Pancreas (tissue), 10 donors: ENCODE data around the gene SERINC2. TPM values are rescaled to one million over a fixed set of nuclear protein-coding genes. Genes with fewer than 3 reads are reported as not detected.
"Not testable (repeated sequence)": the region's sequence is repeated elsewhere in the genome, so short reads cannot be mapped to it uniquely, and the experiment has no call there.

Experiments
- ATAC-seq, 4 donors: fragments of 200-7000 bp; cut with Tn5 transposase; one replicate each; pipeline versions ENCODE4 v1.8.0 to v1.9.1; 2020; ENCODE audit warnings: mild to moderate bottlenecking in 4 of 4, moderate library complexity in 4 of 4
- DNase-seq, 6 donors: peaks; one replicate each; pipeline ENCODE4 v3.0.0-alpha.2; 2020
- FAIRE-seq: peaks from 2 replicates; lab custom pipeline; 2012; peaks lifted over from hg19 to GRCh38; lab: Jason Lieb, UNC
- H3K27ac ChIP-seq, 4 donors: fragments of 200-600 bp; sonication (generic); 1 replicate in 3 of 4; 2 replicates in 1 of 4; pipeline versions ENCODE4 v1.5.0 to v1.8.0; 2020
- H3K27me3 ChIP-seq, 4 donors: fragments of 200-600 bp; one replicate each; pipeline ENCODE4 v1.8.0; 2021
- H3K36me3 ChIP-seq, 3 donors: fragments of 200-600 bp; sonication (generic) in 1 of 3; one replicate each; pipeline versions ENCODE4 v1.5.0 to v1.8.0; 2020 to 2021
- H3K4me1 ChIP-seq, 3 donors: fragments of 200-600 bp; one replicate each; pipeline ENCODE4 v1.8.0; 2021
- H3K4me3 ChIP-seq, 4 donors: fragments of 200-600 bp; sonication (generic) in 2 of 4; one replicate each; pipeline versions ENCODE4 v1.5.0 to v1.8.0; 2020 to 2021
- H3K9me3 ChIP-seq, 4 donors: fragments of 200-600 bp; one replicate each; pipeline ENCODE4 v1.8.0; 2021
- WGBS, 2 donors: extraction: QIAGEN DNeasy Blood & Tissue Kit; methylation state at CpG; one replicate each; pipeline ENCODE4 v1.1.7; 2013; 5-methylcytosine and 5-hydroxymethylcytosine counted together
- intact Hi-C, 3 donors: fragments of 100-400 bp; cut with DNase I; formaldehyde crosslinking; loops; one replicate each; pipeline versions ENCODE4 v1.11.1 to v1.14.2; 2022
- polyA plus RNA-seq, 2 donors: library from polyadenylated mRNA; stranded (reverse); fragments of 200-250 nt; gene quantifications; one replicate each; pipeline ENCODE4 v1.2.3, GENCODE V29; 2013
- total RNA-seq, 6 donors: library from RNA; stranded (reverse); fragmentation: NEBNext Ultra II Directional in 4 of 6; extraction: Animal tissue kit (Norgen Biotek cat#: 25700) in 4 of 6; gene quantifications; one replicate each; pipeline versions ENCODE4 v1.2.1 to v1.2.4, GENCODE V29; 2021 to 2023
- TF ChIP-seq, protein P1 (sequence below), 4 donors: fragments of 200-600 bp; sonication (generic) in 3 of 4; IDR thresholded peaks; one replicate each; pipeline versions ENCODE4 v1.5.0 to v1.8.0; 2021; ENCODE audit warnings: antibody characterized with exemption in 4 of 4
- donor health status: healthy with polysubstance abuse.
- donor health status: DM: no; HTN: no; CAD: no; lungs with moderate emphysema.
- donor health status: DM: no; HTN: no; CAD: no.
- donor health status: control.
- donor health status: control.
- donor health status: Bipolar disorder and iron deficiency.
- donor health status: DM: yes; HTN: yes; CAD: no.
- donor health status: DM: no; HTN: no; CAD: no.
- donor health status: DM: no; HTN: no; CAD: no.
- donor health status: DM: yes; HTN: yes; CAD: no.

The SERINC2 gene
- total and polyA plus RNA-seq, 8 donors, result 8.8 to 38.9 (median 19.7) TPM

DNA sequence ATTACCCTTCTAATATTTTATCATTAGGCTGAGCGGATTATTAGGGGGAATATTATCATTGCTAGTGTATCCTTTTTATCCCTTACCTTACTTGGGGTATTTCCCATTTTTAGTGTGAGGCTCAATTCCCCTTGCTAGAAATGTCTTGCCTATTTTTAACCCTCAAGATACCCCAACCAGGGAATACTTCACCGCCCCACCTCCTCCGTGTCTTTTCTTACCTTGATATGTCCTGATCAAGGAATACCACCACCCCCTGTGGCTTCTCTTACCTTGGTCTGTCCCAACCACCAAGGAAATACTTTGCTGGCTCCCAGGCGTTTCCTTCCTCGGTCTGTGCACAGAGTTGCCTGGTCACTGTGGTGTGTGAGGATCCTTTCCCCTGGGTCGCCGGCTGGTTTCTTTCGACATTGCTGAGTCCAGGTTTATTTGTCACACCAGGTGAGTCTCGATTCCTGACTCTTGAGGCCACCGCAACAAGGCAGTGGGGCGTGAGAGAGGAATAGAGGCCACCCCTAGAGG lies 57.8 kb downstream of the SERINC2 start:
- intact Hi-C loops, result no loop called here
- FAIRE-seq (no peak), DNase-seq (no peak), ATAC-seq (no peak)
- no peaks in the 10 kb centered on the region for H3K27me3 ChIP-seq
- TF ChIP-seq, protein P1, sequence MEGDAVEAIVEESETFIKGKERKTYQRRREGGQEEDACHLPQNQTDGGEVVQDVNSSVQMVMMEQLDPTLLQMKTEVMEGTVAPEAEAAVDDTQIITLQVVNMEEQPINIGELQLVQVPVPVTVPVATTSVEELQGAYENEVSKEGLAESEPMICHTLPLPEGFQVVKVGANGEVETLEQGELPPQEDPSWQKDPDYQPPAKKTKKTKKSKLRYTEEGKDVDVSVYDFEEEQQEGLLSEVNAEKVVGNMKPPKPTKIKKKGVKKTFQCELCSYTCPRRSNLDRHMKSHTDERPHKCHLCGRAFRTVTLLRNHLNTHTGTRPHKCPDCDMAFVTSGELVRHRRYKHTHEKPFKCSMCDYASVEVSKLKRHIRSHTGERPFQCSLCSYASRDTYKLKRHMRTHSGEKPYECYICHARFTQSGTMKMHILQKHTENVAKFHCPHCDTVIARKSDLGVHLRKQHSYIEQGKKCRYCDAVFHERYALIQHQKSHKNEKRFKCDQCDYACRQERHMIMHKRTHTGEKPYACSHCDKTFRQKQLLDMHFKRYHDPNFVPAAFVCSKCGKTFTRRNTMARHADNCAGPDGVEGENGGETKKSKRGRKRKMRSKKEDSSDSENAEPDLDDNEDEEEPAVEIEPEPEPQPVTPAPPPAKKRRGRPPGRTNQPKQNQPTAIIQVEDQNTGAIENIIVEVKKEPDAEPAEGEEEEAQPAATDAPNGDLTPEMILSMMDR (IDR thresholded peaks at IDR 0.05), result no peak
- WGBS, 2 donors, result 90% methylated on average over 11 of the region's 11 CpGs
- no peaks in the 10 kb centered on the region for H3K4me1 ChIP-seq
- H3K9me3 ChIP-seq, result no peaks in the 10 kb centered on the region
- no peak overlapping the region for H3K4me3 ChIP-seq
- H3K36me3 ChIP-seq, result no peaks in the 10 kb centered on the region
- peak overlapping the region in 2 of 4 donors; percentile 63 to 71 for H3K27ac ChIP-seq

DNA sequence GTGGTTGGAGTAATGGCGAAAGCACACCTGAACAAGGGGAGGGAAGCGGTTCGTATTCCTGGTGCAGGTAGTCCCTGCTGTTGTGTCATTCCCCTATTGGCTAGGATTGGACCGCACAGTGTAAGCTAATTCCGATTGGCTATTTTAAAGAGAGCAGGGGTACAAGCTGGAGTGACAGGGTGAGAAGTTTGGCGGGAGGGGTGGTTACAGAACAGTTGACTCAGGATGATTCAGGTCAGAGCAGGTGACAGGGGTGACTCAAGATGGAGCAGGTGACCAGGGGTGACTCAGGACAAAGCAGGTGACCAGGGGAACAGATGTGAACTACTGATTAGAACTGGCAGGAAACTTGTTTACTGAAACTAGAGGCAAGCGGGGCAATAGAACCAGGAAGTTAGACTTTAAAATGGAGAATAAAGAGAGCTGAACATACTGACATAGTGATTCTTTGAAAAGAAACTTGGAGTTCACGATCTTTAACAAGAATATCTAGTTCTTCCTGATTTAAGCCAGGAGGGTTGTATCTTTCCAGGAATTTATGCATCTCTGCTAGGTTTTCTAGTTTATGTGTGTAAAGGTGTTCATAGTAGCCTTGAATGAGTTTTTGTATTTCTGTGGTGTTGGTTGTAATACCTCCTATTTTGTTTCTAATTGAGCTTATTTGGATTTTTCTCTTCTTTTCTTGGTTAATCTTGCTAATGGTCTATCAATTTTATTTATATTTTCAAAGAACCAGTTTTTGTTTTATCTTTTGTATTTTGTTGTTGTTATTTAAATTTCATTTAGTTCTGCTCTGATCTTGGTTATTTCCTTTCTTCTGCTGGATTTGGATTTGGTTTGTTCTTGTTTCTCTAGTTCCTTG lies 58.7 kb downstream of the SERINC2 start:
- H3K4me1 ChIP-seq, H3K9me3 ChIP-seq, FAIRE-seq, H3K36me3 ChIP-seq, H3K27me3 ChIP-seq, H3K4me3 ChIP-seq, intact Hi-C loops: not testable (repeated sequence)
- WGBS, 2 donors, result 69 to 75% methylated on average over 8 of the region's 8 CpGs
- DNase-seq, result peak in 5 of 6 donors; percentile 25 to 77 (median 65)
- peak; percentile 76 to 86 (median 85) for ATAC-seq
- H3K27ac ChIP-seq, result peak overlapping the region in 2 of 4 donors; percentile 63 to 71

DNA sequence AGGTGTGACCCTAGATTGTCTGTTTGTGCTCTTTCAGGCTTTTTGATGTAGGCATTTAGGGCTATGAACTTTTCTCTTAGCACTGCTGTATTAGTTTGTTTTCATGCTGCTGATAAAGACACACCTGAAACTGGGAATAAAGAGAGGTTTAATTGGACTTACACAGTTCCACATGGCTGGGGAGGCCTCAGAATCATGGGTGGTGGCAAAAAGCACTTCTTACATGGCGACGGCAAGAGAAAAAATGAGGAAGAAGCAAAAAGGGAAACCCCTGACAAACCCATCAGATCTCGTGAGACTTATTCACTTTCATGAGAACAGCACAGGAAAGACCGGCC lies 59.3 kb downstream of the SERINC2 start:
- not testable (repeated sequence) for ATAC-seq, FAIRE-seq
- peak overlapping the region in 2 of 4 donors; percentile 63 to 71 for H3K27ac ChIP-seq

DNA sequence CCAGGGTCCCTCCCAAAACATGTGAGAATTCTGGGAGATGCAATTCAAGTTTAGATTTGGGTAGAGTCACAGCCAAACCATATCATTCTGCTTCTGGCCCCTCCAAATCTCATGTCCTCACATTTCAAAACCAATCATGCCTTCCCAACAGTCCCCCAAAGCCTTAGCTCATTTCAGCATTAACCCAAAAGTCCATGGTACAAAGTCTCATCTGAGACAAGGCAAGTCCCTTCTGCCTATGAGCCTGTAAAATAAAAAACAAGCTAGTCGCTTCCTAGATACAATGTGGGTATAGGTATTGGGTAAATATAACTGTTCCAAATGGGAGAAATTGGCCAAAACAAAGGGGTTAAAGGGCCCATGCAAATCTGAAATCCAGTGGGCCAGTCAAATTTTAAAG lies 59.7 kb downstream of the SERINC2 start:
- H3K27ac ChIP-seq, intact Hi-C loops, H3K4me3 ChIP-seq, ATAC-seq, FAIRE-seq, DNase-seq, H3K36me3 ChIP-seq, H3K4me1 ChIP-seq, H3K27me3 ChIP-seq, H3K9me3 ChIP-seq: not testable (repeated sequence)
- WGBS, 2 donors, result 94 to 100% methylated on average over 1 of the region's 1 CpG

More for the DNA sequence above, 59.3 kb downstream of the SERINC2 start:
- H3K36me3 ChIP-seq, H3K4me3 ChIP-seq, DNase-seq, H3K9me3 ChIP-seq, H3K27me3 ChIP-seq, intact Hi-C loops, H3K4me1 ChIP-seq: not testable (repeated sequence)
- 88 to 90% methylated on average over 4 of the region's 4 CpGs for WGBS, 2 donors

DNA sequence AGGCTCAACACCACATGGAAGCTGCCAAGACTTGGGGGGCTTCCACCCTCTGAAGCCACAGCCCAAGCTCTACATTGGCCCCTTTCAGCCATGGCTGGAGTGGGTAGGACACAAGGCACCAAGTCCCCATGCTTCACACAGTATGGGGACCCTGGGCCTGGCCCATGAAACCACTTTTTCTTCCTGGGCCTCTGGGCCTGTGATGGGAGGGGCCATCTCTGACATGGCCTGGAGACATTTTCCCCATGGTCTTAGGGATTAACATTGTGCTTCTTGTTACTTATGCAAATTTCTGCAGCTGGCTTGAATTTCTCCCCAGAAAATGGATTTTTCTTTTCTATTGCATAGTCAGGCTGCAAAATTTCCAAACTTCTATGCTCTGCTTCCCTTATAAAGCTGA lies 60.5 kb downstream of the SERINC2 start:
- DNase-seq, intact Hi-C loops, H3K27ac ChIP-seq, H3K4me1 ChIP-seq, H3K9me3 ChIP-seq, H3K4me3 ChIP-seq, ATAC-seq, FAIRE-seq, H3K27me3 ChIP-seq, H3K36me3 ChIP-seq: not testable (repeated sequence)

DNA sequence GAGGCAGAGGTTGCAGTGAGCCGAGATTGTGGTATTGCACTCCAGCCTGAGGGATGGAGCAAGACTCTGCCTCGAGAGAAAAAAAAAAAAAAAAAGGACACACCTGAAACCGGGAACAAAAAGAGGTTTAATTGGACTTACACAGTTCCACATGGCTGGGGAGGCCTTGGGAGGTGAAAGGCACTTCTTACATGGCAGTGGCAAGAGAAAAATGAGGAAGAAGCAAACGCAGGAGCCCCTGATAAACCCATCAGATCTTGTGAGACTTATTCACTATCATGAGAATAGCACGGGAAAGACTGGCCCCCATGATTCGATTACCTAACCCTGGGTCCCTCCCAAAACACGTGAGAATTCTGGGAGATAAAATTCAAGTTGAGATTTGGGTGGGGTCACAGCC lies 61.6 kb downstream of the SERINC2 start:
- H3K9me3 ChIP-seq, H3K4me1 ChIP-seq, DNase-seq, H3K36me3 ChIP-seq, intact Hi-C loops, H3K27me3 ChIP-seq, H3K27ac ChIP-seq, H3K4me3 ChIP-seq, FAIRE-seq, ATAC-seq: not testable (repeated sequence)
- WGBS, 2 donors, result 67 to 74% methylated on average over 7 of the region's 7 CpGs

DNA sequence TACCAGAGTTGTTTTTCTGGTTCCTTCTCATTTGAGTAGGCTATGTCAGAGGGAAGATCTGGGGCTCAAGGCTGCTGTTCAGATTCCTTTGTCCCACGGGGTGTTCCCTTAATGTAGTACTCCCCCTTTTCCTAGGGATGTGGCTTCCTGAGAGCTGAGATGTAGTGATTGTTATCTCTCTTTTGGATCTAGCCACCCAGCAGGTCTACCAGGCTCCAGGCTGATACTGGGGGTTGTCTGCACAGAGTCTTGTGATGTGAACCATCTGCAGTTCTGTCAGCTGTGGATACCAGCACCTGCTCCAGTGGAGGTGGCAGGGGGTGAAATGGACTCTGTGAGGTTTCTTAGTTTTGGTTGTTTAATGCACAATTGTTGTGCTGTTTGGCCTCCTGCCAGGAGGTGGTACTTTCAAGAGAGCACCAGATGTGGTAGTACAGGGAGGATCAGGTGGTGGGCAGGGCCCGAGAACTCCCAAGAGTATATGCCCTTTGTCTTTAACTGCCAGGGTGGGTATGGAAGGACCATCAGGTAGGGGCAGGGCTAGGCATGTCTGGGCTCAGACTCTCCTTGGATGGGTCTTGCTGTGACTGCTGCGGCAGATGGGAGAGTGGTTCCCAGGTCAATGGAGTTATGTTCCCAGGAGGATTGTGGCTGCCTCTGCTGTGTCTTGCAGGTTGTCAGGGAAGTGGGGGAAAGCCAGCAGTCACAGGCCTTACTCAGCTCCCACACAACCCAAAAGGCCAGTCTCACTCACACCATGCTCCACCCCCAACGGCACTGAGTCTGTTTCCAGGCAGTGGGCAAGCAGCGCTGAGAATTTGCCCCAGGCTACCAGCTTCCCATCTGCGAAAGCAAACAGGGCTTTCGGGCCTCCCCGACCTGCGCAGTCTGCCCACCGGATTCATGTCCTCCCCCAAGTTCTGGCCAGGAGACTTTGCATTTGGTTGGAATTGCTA lies 64.2 kb downstream of the SERINC2 start:
- DNase-seq (peak in 1 of 6 donors; percentile 23), FAIRE-seq (no peak), ATAC-seq (no peak)
- 81 to 92% methylated on average over 10 of the region's 10 CpGs for WGBS, 2 donors
- H3K9me3 ChIP-seq, result no peaks in the 10 kb centered on the region
- TF ChIP-seq, protein P1 (IDR thresholded peaks at IDR 0.05), result no peak
- H3K4me1 ChIP-seq, result no peaks in the 10 kb centered on the region
- no peak overlapping the region for H3K4me3 ChIP-seq
- no peaks in the 10 kb centered on the region for H3K27me3 ChIP-seq
- no peaks in the 10 kb centered on the region for H3K36me3 ChIP-seq
- no peak overlapping the region for H3K27ac ChIP-seq
- intact Hi-C loops, result no loop called here
